GM20431 (cell line): ENCODE measurements around the gene JAG2.

ENCODE experiments used
- in situ Hi-C: fragments of 300-500 bp; cut with MseI, MboI; formaldehyde crosslinking; loops from one replicate; pipeline ENCODE4 v1.15.0; 2020; ENCODE audit warnings: low sequenced_read_pairs; ENCODE audit not compliant: unreplicated experiment

Gene JAG2

GRCh38 chr14:105187935-105188524, 19.5 kb upstream of the JAG2 start:
- in situ Hi-C loops, result no loop called here

GRCh38 chr14:105187116-105187515, 18.5 kb upstream of the JAG2 start:
- in situ Hi-C loops, result no loop called here

GRCh38 chr14:105185973-105186372, 17.4 kb upstream of the JAG2 start:
- in situ Hi-C loops, result no loop called here

GRCh38 chr14:105185001-105185400, 16.4 kb upstream of the JAG2 start:
- in situ Hi-C loops, result no loop called here

- in situ Hi-C loops, result no loop called here
Observed at GRCh38 chr14:105184461-105184860, 15.9 kb upstream of the JAG2 start.

- in situ Hi-C loops, result no loop called here
Observed at GRCh38 chr14:105182296-105183020, 13.9 kb upstream of the JAG2 start.

- in situ Hi-C loops, result no loop called here
Observed at GRCh38 chr14:105181549-105182295, 13.1 kb upstream of the JAG2 start.

GRCh38 chr14:105180592-105181548, 12.3 kb upstream of the JAG2 start, which contains the start of gene NUDT14:
Gene NUDT14 (minus strand): TSS chr14:105181312. CDS start chr14:105181209, 103 bp downstream.
- in situ Hi-C loops, result no loop called here

GRCh38 chr14:105179191-105179590, 10.6 kb upstream of the JAG2 start:
- in situ Hi-C loops, result no loop called here

- in situ Hi-C loops, result no loop called here
Observed at GRCh38 chr14:105178868-105179140, 10.2 kb upstream of the JAG2 start.

GRCh38 chr14:105178069-105178867, 9.7 kb upstream of the JAG2 start:
- in situ Hi-C loops, result no loop called here

- in situ Hi-C loops, result no loop called here
Observed at GRCh38 chr14:105177082-105177481, 8.5 kb upstream of the JAG2 start.

GRCh38 chr14:105176513-105176912, 7.9 kb upstream of the JAG2 start:
- in situ Hi-C loops, result no loop called here

- in situ Hi-C loops, result no loop called here
Observed at GRCh38 chr14:105173901-105174894, 5.6 kb upstream of the JAG2 start.

GRCh38 chr14:105173145-105173544, 4.6 kb upstream of the JAG2 start:
- in situ Hi-C loops, result no loop called here

- in situ Hi-C loops, result no loop called here
Observed at GRCh38 chr14:105172476-105172875, 3.9 kb upstream of the JAG2 start.

GRCh38 chr14:105171004-105171673, 2.6 kb upstream of the JAG2 start:
- in situ Hi-C loops, result no loop called here
